SU-DHL-6 (cell line): Measurements from ENCODE around the gene AUH.

ENCODE experiments used
- H2AFZ ChIP-seq: fragments of 200-600 bp; sonication (generic); 2 replicates; pipeline ENCODE4 v1.6.1; 2014; ENCODE audit warnings: low read depth, mild to moderate bottlenecking, moderate library complexity, mixed read lengths, antibody characterized with exemption, low read length; ENCODE audit not compliant: severe bottlenecking
- H3F3A ChIP-seq: fragments of 200-600 bp; shearing (Covaris generic); 2 replicates; pipeline ENCODE4 v1.6.0; 2016; ENCODE audit warnings: antibody characterized with exemption, mild to moderate bottlenecking; ENCODE audit not compliant: insufficient read depth
- H3K27ac ChIP-seq: fragments of 200-600 bp; sonication (generic); 2 replicates; pipeline ENCODE4 v1.5.1; 2016; ENCODE audit warnings: low read depth, mild to moderate bottlenecking, low read length, moderate library complexity, mixed read lengths
- H3K27me3 ChIP-seq: fragments of 200-600 bp; sonication (generic), shearing (Covaris generic); 2 replicates; pipeline ENCODE4 v1.6.0; 2014; ENCODE audit warnings: mild to moderate bottlenecking, low read length
- H3K36me3 ChIP-seq: fragments of 200-600 bp; sonication (generic); 2 replicates; pipeline ENCODE4 v1.6.1; 2014; ENCODE audit warnings: mild to moderate bottlenecking, low read length, mixed read lengths
- H3K4me2 ChIP-seq: fragments of 300-600, 200-600 bp; shearing (Covaris generic), sonication (generic); 2 replicates; pipeline ENCODE4 v1.6.0; 2014; ENCODE audit warnings: low read length, low read depth, mild to moderate bottlenecking; ENCODE audit not compliant: poor library complexity, severe bottlenecking
- H3K4me3 ChIP-seq: fragments of 200-600 bp; sonication (generic); 2 replicates; pipeline ENCODE4 v1.5.1; 2014; ENCODE audit warnings: antibody characterized with exemption, low read length, mild to moderate bottlenecking, mixed read lengths; ENCODE audit not compliant: insufficient read depth, poor library complexity, severe bottlenecking
- H3K79me2 ChIP-seq: fragments of 200-600 bp; sonication (generic); 2 replicates; pipeline ENCODE4 v1.6.1; 2014; ENCODE audit warnings: mild to moderate bottlenecking, low read length, moderate library complexity; ENCODE audit not compliant: insufficient read depth
- H3K9ac ChIP-seq: fragments of 200-600 bp; sonication (generic); 2 replicates; pipeline ENCODE4 v1.7.0; 2014; ENCODE audit warnings: mild to moderate bottlenecking, low read length
- H3K9me2 ChIP-seq: fragments of 200-600 bp; sonication (generic); replicated peaks from 2 replicates; pipeline ENCODE4 v1.6.1; 2014; ENCODE audit warnings: low read length; ENCODE audit not compliant: insufficient read depth
- H3K9me3 ChIP-seq: fragments of 200-600 bp; sonication (generic); 2 replicates; pipeline ENCODE4 v1.6.1; 2014; ENCODE audit warnings: low read length, mixed read lengths; ENCODE audit not compliant: insufficient read depth
- H4K20me1 ChIP-seq: fragments of 200-600 bp; sonication (generic); 2 replicates; pipeline ENCODE4 v1.6.1; 2014; ENCODE audit warnings: low read depth, mild to moderate bottlenecking, antibody characterized with exemption, low read length, moderate library complexity, mixed read lengths
- EZH2phosphoT487 ChIP-seq: fragments of 200-600 bp; sonication (generic), shearing (Covaris generic); conservative IDR thresholded peaks from 2 replicates; pipeline ENCODE4 v1.6.1; 2018; ENCODE audit warnings: mild to moderate bottlenecking, antibody characterized with exemption, low read length, moderate library complexity, mixed read lengths
- TF ChIP-seq, protein P1 (sequence below): fragments of 200-600 bp; sonication (generic); IDR thresholded peaks from one replicate; pipeline ENCODE4 v1.5.1; 2017; ENCODE audit warnings: antibody characterized with exemption, mild to moderate bottlenecking, low read length, moderate library complexity; ENCODE audit not compliant: insufficient read depth, poor library complexity, severe bottlenecking

The AUH gene

DNA sequence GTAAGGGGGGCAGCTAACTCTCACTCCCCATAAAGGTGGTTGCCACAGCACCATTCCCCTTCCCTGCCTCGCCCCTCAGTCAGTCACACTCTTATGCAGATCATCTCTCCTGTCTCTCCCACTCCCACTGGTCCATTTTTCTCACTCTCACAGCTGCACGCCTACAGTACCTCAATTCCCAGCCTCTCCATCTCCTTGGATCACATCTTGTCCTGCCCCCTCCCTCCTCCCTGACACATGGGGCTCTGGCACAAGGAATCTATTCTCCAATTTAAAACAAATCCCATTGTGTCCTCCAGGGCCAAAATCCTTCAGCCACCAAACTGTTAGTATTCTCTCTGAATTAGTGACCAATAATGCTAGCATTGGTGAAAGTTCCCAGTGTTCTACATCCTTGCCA, 114.4 kb downstream of the AUH start:
- Histone ChIP-seq H2AFZ (no peak overlapping the region), H3K4me3 (no peak overlapping the region), H3F3A (no peaks in the 10 kb centered on the region), H3K27ac (no peak overlapping the region), H3K9me2 (no peaks in the 10 kb centered on the region), H3K4me2 (no peak overlapping the region), H3K9ac (no peak overlapping the region), H3K79me2 (no peaks in the 10 kb centered on the region), H3K36me3 (no peaks in the 10 kb centered on the region), H4K20me1 (no peaks in the 10 kb centered on the region), H3K9me3 (no peaks in the 10 kb centered on the region), H3K27me3 (no peaks in the 10 kb centered on the region)
- TF ChIP-seq, protein P1, sequence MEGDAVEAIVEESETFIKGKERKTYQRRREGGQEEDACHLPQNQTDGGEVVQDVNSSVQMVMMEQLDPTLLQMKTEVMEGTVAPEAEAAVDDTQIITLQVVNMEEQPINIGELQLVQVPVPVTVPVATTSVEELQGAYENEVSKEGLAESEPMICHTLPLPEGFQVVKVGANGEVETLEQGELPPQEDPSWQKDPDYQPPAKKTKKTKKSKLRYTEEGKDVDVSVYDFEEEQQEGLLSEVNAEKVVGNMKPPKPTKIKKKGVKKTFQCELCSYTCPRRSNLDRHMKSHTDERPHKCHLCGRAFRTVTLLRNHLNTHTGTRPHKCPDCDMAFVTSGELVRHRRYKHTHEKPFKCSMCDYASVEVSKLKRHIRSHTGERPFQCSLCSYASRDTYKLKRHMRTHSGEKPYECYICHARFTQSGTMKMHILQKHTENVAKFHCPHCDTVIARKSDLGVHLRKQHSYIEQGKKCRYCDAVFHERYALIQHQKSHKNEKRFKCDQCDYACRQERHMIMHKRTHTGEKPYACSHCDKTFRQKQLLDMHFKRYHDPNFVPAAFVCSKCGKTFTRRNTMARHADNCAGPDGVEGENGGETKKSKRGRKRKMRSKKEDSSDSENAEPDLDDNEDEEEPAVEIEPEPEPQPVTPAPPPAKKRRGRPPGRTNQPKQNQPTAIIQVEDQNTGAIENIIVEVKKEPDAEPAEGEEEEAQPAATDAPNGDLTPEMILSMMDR, result no peak
- TF ChIP-seq EZH2phosphoT487, result no peak

GRCh38 chr9:91246846-91247245, 114.9 kb downstream of the AUH start:
- no peak overlapping the region for H3K4me3 ChIP-seq
- H3F3A ChIP-seq, result no peaks in the 10 kb centered on the region
- no peaks in the 10 kb centered on the region for H3K9me2 ChIP-seq
- H3K36me3 ChIP-seq, result no peaks in the 10 kb centered on the region
- no peak overlapping the region for H3K9ac ChIP-seq
- TF ChIP-seq, protein P1, result no peak
- no peak for TF ChIP-seq EZH2phosphoT487
- no peak overlapping the region for H3K27ac ChIP-seq
- no peaks in the 10 kb centered on the region for H3K9me3 ChIP-seq
- H3K4me2 ChIP-seq, result no peak overlapping the region
- H3K79me2 ChIP-seq, result no peaks in the 10 kb centered on the region
- no peaks in the 10 kb centered on the region for H3K27me3 ChIP-seq
- no peak overlapping the region for H2AFZ ChIP-seq
- no peaks in the 10 kb centered on the region for H4K20me1 ChIP-seq

DNA sequence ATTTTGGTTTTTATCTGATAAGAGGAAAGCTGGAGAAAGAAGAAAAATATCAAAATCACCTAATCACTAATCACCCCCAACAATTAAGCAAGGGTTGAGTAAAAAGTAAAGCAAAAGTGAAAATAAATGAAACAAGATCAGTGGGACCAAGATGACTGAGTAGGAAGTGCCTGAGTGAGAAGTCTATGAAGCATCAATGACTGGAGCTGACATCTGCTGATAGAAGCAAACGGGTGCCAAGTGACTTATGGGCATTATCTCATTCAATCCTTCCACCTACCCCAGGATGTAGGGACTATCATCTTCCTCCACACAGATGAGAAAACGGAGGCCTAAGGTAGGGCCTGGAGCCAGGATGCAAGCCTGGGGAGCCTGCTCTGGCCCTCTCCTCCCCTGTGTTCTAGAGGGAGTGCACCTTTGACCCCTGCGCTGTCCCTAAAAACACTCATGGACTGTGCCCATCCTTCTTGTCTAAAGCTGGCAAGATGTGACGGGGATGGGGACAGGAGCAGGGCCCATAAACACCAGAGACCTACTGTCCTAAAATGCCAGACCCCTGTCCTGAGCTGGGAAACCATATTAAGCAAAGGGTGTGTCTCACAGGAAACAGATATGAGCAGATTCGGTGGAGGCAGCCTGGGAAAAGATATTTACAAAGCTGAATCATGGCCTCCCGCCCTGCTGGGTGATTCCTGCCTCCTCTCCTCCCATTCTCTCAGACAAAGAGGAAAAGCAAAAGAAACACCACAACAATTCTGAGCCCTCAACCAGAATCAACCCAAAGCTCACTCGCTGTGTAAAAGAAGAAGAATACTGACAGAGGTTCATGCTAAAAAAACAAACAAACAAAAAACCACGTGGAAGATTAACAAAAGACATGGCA, 116.0 kb downstream of the AUH start:
- Histone ChIP-seq H3K27ac (no peak overlapping the region), H2AFZ (no peak overlapping the region), H3K27me3 (no peaks in the 10 kb centered on the region), H3K9me3 (no peaks in the 10 kb centered on the region), H3K9ac (no peak overlapping the region), H3K4me3 (no peak overlapping the region), H3K9me2 (no peaks in the 10 kb centered on the region), H3K79me2 (no peaks in the 10 kb centered on the region), H4K20me1 (no peaks in the 10 kb centered on the region), H3F3A (no peaks in the 10 kb centered on the region), H3K4me2 (no peak overlapping the region), H3K36me3 (no peaks in the 10 kb centered on the region)
- TF ChIP-seq, protein P1, result no peak
- no peak for TF ChIP-seq EZH2phosphoT487
